ENCODE results near the gene CPHXL2.

- no peak for TF ChIP-seq POLR2A (IDR thresholded peaks at IDR 0.05)
- TF ChIP-seq, protein P1, sequence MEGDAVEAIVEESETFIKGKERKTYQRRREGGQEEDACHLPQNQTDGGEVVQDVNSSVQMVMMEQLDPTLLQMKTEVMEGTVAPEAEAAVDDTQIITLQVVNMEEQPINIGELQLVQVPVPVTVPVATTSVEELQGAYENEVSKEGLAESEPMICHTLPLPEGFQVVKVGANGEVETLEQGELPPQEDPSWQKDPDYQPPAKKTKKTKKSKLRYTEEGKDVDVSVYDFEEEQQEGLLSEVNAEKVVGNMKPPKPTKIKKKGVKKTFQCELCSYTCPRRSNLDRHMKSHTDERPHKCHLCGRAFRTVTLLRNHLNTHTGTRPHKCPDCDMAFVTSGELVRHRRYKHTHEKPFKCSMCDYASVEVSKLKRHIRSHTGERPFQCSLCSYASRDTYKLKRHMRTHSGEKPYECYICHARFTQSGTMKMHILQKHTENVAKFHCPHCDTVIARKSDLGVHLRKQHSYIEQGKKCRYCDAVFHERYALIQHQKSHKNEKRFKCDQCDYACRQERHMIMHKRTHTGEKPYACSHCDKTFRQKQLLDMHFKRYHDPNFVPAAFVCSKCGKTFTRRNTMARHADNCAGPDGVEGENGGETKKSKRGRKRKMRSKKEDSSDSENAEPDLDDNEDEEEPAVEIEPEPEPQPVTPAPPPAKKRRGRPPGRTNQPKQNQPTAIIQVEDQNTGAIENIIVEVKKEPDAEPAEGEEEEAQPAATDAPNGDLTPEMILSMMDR (IDR thresholded peaks at IDR 0.05 in 4 of 5, conservative IDR thresholded peaks at IDR 0.05 in 1 of 5), result no peak
Measured at GRCh38 chr16:75648265-75649076, 28.3 kb downstream of the CPHXL2 start.

Measured in gastrocnemius medialis (tissue), 4 donors.